ENCODE data around the gene ITGA2. TPM values are rescaled to one million over a fixed set of nuclear protein-coding genes. Genes with fewer than 3 reads are reported as not detected.

The ITGA2 gene
- total RNA-seq, 1 donor from 2014 or later = 18.4 TPM

DNA sequence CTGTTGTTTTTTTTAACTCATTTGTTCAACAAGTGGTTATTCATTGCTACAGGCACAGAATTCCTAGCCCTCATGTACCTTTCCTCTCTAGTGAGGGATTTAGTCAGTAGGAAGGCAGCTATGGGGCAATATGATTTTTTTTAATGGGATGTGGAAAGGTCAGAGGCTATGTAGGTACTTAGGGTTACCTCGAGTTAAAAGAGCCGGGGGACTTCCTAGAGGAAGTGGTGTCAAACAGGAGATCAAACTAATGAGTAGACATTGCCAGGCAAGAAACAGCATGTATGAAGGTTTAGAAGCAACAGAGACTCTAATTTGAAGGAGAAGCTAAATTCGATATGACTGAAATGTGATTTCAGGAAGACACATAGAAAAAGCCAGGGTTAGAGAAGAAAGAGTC lies 50.7 kb downstream of the ITGA2 start:
- no peaks in the 10 kb centered on the region for H3K27me3 ChIP-seq
- H3K27ac ChIP-seq = no peak overlapping the region
- TF ChIP-seq POLR2AphosphoS5 (IDR thresholded peaks at IDR 0.05; ENCODE audit: insufficient read depth in 1 of 2, low read depth in 1 of 2) (no peak), POLR2A (IDR thresholded peaks at IDR 0.05) (no peak)
- TF ChIP-seq, protein P1, sequence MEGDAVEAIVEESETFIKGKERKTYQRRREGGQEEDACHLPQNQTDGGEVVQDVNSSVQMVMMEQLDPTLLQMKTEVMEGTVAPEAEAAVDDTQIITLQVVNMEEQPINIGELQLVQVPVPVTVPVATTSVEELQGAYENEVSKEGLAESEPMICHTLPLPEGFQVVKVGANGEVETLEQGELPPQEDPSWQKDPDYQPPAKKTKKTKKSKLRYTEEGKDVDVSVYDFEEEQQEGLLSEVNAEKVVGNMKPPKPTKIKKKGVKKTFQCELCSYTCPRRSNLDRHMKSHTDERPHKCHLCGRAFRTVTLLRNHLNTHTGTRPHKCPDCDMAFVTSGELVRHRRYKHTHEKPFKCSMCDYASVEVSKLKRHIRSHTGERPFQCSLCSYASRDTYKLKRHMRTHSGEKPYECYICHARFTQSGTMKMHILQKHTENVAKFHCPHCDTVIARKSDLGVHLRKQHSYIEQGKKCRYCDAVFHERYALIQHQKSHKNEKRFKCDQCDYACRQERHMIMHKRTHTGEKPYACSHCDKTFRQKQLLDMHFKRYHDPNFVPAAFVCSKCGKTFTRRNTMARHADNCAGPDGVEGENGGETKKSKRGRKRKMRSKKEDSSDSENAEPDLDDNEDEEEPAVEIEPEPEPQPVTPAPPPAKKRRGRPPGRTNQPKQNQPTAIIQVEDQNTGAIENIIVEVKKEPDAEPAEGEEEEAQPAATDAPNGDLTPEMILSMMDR (IDR thresholded peaks at IDR 0.05) = no peak
- DNase-seq (ENCODE audit: extremely low spot score in 2 of 2) = no peak
- peaks cover 26% of the 10 kb centered on the region for H3K4me1 ChIP-seq
- intact Hi-C loops (cut with DNase I) = no loop called here
- no peaks in the 10 kb centered on the region for H3K36me3 ChIP-seq
- H3K9me3 ChIP-seq = no peaks in the 10 kb centered on the region
- H3K4me3 ChIP-seq = no peak overlapping the region

DNA sequence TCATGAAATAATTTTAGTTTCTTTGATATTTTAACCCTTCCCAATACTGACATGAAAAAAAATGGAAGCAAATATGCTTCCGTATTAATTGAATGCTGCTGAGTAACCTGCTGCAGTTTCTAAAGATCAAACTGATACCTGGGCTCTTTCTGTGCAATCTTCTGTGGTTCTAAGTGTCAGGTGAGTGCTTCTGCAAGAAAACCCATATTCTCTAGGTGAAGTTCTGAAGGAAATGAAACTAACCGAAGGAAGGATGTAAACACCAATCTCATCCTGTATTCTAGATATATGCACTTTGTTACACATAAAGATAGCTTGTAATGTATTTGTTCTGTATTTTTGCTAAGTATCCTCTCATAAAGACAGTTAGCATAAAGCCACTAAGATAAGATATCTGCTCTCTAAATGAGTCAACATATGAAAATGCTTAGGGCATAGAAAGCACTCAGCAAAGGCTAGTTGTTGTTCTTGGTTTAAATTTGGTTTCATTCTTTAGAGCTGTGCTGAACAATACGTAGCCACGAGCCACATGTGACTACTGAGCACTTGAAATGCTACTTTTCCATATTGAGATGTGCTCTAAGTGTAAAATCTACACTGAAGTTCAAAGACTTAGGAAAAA lies 52.0 kb downstream of the ITGA2 start:
- H3K9me3 ChIP-seq = no peaks in the 10 kb centered on the region
- peaks cover 25% of the 10 kb centered on the region for H3K4me1 ChIP-seq
- TF ChIP-seq, protein P1 (IDR thresholded peaks at IDR 0.05) = no peak
- H3K36me3 ChIP-seq = no peaks in the 10 kb centered on the region
- DNase-seq (ENCODE audit: extremely low spot score in 2 of 2) = no peak
- no peak overlapping the region for H3K4me3 ChIP-seq
- H3K27me3 ChIP-seq = no peaks in the 10 kb centered on the region
- no peak overlapping the region for H3K27ac ChIP-seq
- intact Hi-C loops (cut with DNase I) = no loop called here

DNA sequence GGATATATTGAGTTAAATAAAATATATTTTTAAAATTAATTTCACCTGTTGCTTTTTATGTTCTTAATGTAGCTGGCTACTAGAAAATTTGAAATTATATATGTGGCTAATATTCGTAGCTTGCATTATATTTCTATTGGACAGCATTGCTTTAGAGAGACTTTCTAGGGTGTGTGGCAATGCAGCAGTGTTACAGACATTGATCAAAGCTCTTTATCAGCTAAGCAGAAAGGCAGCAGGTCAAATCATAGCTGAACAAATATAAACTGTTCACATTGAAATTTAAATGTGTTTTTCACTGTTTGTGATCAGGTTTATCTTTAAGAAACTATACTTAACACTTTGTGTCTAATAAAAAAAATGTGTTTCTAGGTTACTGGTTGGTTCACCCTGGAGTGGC lies 52.6 kb downstream of the ITGA2 start:
- no peak overlapping the region for H3K4me3 ChIP-seq
- H3K4me1 ChIP-seq = peaks cover 20% of the 10 kb centered on the region
- TF ChIP-seq, protein P1 (IDR thresholded peaks at IDR 0.05) = no peak
- TF ChIP-seq POLR2AphosphoS5 (IDR thresholded peaks at IDR 0.05; ENCODE audit: insufficient read depth in 1 of 2, low read depth in 1 of 2) = no peak
- TF ChIP-seq POLR2A (IDR thresholded peaks at IDR 0.05) = no peak
- no peaks in the 10 kb centered on the region for H3K36me3 ChIP-seq
- H3K9me3 ChIP-seq = no peaks in the 10 kb centered on the region
- DNase-seq (ENCODE audit: extremely low spot score in 2 of 2) = no peak
- H3K27ac ChIP-seq = no peak overlapping the region
- intact Hi-C loops (cut with DNase I) = no loop called here
- no peaks in the 10 kb centered on the region for H3K27me3 ChIP-seq

DNA sequence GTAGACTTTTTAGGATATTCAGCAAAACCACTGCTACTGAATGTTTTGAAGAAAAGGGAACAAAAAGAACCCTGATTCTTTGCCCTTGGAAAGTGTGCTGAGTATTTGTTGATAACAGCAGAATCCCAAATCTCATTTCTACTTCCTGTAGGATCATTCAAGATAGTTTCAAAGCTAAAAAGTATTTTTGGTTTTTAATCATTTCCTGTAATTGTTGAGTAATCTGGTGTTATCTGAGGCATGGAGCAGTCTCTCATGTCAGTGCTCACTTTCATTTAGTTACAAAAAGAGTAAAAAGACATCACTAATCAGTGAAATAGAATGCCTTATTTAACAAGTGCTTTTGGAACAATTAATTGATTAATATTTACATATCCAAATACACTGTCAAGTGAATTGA lies 56.1 kb downstream of the ITGA2 start:
- no peaks in the 10 kb centered on the region for H3K27me3 ChIP-seq
- H3K4me1 ChIP-seq = no peaks in the 10 kb centered on the region
- TF ChIP-seq, protein P1 (IDR thresholded peaks at IDR 0.05) = no peak
- no peak for TF ChIP-seq POLR2A (IDR thresholded peaks at IDR 0.05)
- no peak for TF ChIP-seq POLR2AphosphoS5 (IDR thresholded peaks at IDR 0.05; ENCODE audit: insufficient read depth in 1 of 2, low read depth in 1 of 2)
- intact Hi-C loops (cut with DNase I) = no loop called here
- H3K4me3 ChIP-seq = no peak overlapping the region
- H3K36me3 ChIP-seq = no peaks in the 10 kb centered on the region
- no peak overlapping the region for H3K27ac ChIP-seq
- H3K9me3 ChIP-seq = no peaks in the 10 kb centered on the region
- DNase-seq (ENCODE audit: extremely low spot score in 2 of 2) = no peak

DNA sequence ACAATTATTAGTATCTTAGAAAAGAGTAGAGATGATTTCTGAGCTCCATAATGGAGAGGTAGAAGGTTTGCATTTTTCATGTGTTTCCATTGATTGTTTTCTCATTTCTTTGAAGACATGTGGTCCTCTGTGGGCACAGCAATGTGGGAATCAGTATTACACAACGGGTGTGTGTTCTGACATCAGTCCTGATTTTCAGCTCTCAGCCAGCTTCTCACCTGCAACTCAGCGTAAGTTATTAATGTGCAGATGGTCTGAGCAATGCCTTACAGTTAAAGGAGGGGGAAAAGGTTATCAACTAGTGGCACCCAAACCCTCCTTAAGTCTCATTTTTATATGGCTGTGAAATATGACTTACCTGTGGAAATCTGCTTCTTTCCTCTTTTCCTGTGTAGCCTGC lies 59.1 kb downstream of the ITGA2 start:
- no peak overlapping the region for H3K4me3 ChIP-seq
- H3K27ac ChIP-seq = no peak overlapping the region
- H3K27me3 ChIP-seq = no peaks in the 10 kb centered on the region
- intact Hi-C loops (cut with DNase I) = no loop called here
- H3K9me3 ChIP-seq = no peaks in the 10 kb centered on the region
- DNase-seq (ENCODE audit: extremely low spot score in 2 of 2) = no peak
- TF ChIP-seq POLR2AphosphoS5 (IDR thresholded peaks at IDR 0.05; ENCODE audit: insufficient read depth in 1 of 2, low read depth in 1 of 2) = no peak
- TF ChIP-seq, protein P1 (IDR thresholded peaks at IDR 0.05) = no peak
- TF ChIP-seq POLR2A (IDR thresholded peaks at IDR 0.05) = no peak
- H3K4me1 ChIP-seq = no peaks in the 10 kb centered on the region
- no peaks in the 10 kb centered on the region for H3K36me3 ChIP-seq
